Colon (tissue), 2 donors: Measurements from ENCODE around the gene AGPAT3.

Experiments
- FAIRE-seq: peaks from 2 replicates; lab custom pipeline; 2012; peaks lifted over from hg19 to GRCh38; lab: Jason Lieb, UNC
- donor health status: control.
- donor health status: control.

AGPAT3 gene

GRCh38 chr21:43907751-43908150 lies 42.7 kb downstream of the AGPAT3 start:
- FAIRE-seq, result no peak

- no peak for FAIRE-seq
Measured at GRCh38 chr21:43908167-43908566, 43.1 kb downstream of the AGPAT3 start.

- FAIRE-seq, result no peak
Measured at GRCh38 chr21:43909741-43910400, 44.8 kb downstream of the AGPAT3 start.

GRCh38 chr21:43910460-43910859 lies 45.4 kb downstream of the AGPAT3 start:
- no peak for FAIRE-seq

- FAIRE-seq, result no peak
Measured at GRCh38 chr21:43911015-43911934, 46.3 kb downstream of the AGPAT3 start.

GRCh38 chr21:43911935-43912487 lies 47.0 kb downstream of the AGPAT3 start:
- FAIRE-seq, result no peak

- FAIRE-seq, result no peak
Measured at GRCh38 chr21:43912500-43912899, 47.5 kb downstream of the AGPAT3 start.

GRCh38 chr21:43912910-43913309 lies 47.9 kb downstream of the AGPAT3 start:
- no peak for FAIRE-seq

- FAIRE-seq, result no peak
Measured at GRCh38 chr21:43913928-43914327, 48.9 kb downstream of the AGPAT3 start.

- FAIRE-seq, result no peak
Measured at GRCh38 chr21:43916076-43916475, 51.1 kb downstream of the AGPAT3 start.

- FAIRE-seq, result no peak
Measured at GRCh38 chr21:43916691-43917514, 51.9 kb downstream of the AGPAT3 start.

- FAIRE-seq, result no peak
Measured at GRCh38 chr21:43917515-43918384, 52.7 kb downstream of the AGPAT3 start.

GRCh38 chr21:43918385-43918947 lies 53.4 kb downstream of the AGPAT3 start:
- no peak for FAIRE-seq

GRCh38 chr21:43919283-43919682 lies 54.3 kb downstream of the AGPAT3 start:
- no peak for FAIRE-seq

- no peak for FAIRE-seq
Measured at GRCh38 chr21:43919871-43920801, 55.1 kb downstream of the AGPAT3 start.

GRCh38 chr21:43921571-43921978 lies 56.6 kb downstream of the AGPAT3 start:
- no peak for FAIRE-seq

- no peak for FAIRE-seq
Measured at GRCh38 chr21:43921979-43922945, 57.2 kb downstream of the AGPAT3 start.

- FAIRE-seq, result no peak
Measured at GRCh38 chr21:43922949-43923348, 57.9 kb downstream of the AGPAT3 start.

- no peak for FAIRE-seq
Measured at GRCh38 chr21:43923391-43923790, 58.4 kb downstream of the AGPAT3 start.
